ENCODE measurements around the gene USP35. TPM values are rescaled to one million over a fixed set of nuclear protein-coding genes. Genes with fewer than 3 reads are reported as not detected.

USP35 gene
- total RNA-seq, 1 experiment from 2014 or later = 10.6 TPM

DNA sequence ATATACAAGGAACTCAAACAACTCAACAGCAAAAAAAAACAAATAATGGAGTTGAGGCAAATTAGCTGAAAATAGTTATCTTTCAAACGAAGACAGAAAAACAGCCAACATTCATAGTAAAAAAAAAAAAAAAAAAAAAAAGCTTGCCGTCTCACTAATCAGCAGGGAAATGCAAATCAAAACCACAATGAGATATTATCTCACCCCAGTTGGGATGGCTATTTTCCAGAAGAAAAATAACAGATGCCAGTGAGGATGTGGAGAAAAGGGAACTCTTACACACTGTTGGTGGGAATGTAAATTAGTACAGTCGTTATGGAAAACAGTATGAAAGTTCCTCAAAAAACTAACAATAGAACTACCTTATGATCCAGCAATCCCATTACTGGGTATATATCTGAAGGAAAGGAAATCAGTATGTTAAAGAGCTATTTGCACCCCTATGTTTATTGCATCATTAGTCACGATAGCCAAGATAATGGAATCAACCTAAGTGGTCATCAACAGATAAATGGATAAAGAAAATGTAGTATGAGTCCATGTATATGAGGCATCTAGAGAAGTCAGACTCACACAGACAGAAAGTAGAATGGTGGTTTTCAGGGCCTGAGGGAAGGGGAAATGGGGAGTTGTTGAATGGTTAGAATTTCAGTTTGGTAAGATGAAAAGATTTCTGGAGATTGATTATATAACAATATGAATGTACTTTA, 56.0 kb downstream of the USP35 start (continued):
- TF ChIP-seq IRF1 (CRISPR knock-in tag; IDR thresholded peaks at IDR 0.05) (no peak), ZBTB43 (CRISPR knock-in tag; IDR thresholded peaks at IDR 0.05) (no peak), ATF3 (CRISPR knock-in tag; conservative IDR thresholded peaks at IDR 0.05) (no peak), NFYB (CRISPR knock-in tag; conservative IDR thresholded peaks at IDR 0.05; ENCODE audit: low read depth) (no peak), ZNF317 (CRISPR knock-in tag; IDR thresholded peaks at IDR 0.05; ENCODE audit: borderline replicate concordance, low read depth) (no peak), ZNF219 (CRISPR knock-in tag; IDR thresholded peaks at IDR 0.05; ENCODE audit: borderline replicate concordance) (no peak), CBFB (CRISPR knock-in tag; IDR thresholded peaks at IDR 0.05; ENCODE audit: low read depth) (no peak), SP1 (CRISPR knock-in tag; conservative IDR thresholded peaks at IDR 0.05) (no peak), ZNF138 (CRISPR knock-in tag; conservative IDR thresholded peaks at IDR 0.05) (no peak), ZNF416 (CRISPR knock-in tag; IDR thresholded peaks at IDR 0.05) (no peak), MAX (CRISPR knock-in tag; IDR thresholded peaks at IDR 0.05) (no peak), MLX (CRISPR knock-in tag; IDR thresholded peaks at IDR 0.05) (no peak), CREB1 (CRISPR knock-in tag; IDR thresholded peaks at IDR 0.05) (no peak), ZNF671 (CRISPR knock-in tag; IDR thresholded peaks at IDR 0.05) (no peak)

- no peaks in the 10 kb centered on the region for H3K4me1 Mint-ChIP-seq
Measured at GRCh38 chr11:78248191-78248590, 59.5 kb downstream of the USP35 start.

GRCh38 chr11:78248903-78249302, 60.2 kb downstream of the USP35 start:
- Mint-ChIP-seq H3K27ac (no peak overlapping the region), H3K4me1 (no peaks in the 10 kb centered on the region), H3K9me3 (peaks cover 3% of the 10 kb centered on the region; the same call in 1 of the 2 replicates), H3K36me3 (0 out of 2 replicates have a peak, but pooled peaks cover 3% of the 10 kb centered on the region), H3K4me3 (no peak overlapping the region), H3K27me3 (ENCODE audit: low read depth) (no peaks in the 10 kb centered on the region)
- CTCF ChIA-PET = no interaction called here
- ATAC-seq = no peak
- DNase-seq (ENCODE audit: low spot score) = no peak
- no peak for TF ChIP-seq ZBTB43 (CRISPR knock-in tag; IDR thresholded peaks at IDR 0.05)
- no peak for TF ChIP-seq ZNF423 (CRISPR knock-in tag; IDR thresholded peaks at IDR 0.05)
- no peak for TF ChIP-seq HMGXB4 (CRISPR knock-in tag; IDR thresholded peaks at IDR 0.05)
- POLR2A ChIA-PET = interaction anchor here (0.6 kb wide), 1 partner anchor 78 kb away, joined by 3 read pairs; no protein-coding TSS in a partner anchor

More at GRCh38 chr11:78248191-78248590, 59.5 kb downstream of the USP35 start:
- ATAC-seq (no peak), DNase-seq (ENCODE audit: low spot score) (no peak)
- no peak overlapping the region for H3K27ac Mint-ChIP-seq
- CTCF ChIA-PET = no interaction called here
- no peak overlapping the region for H3K4me3 Mint-ChIP-seq
- H3K9me3 Mint-ChIP-seq = peaks cover 3% of the 10 kb centered on the region; the same call in 1 of the 2 replicates
- POLR2A ChIA-PET = no interaction called here
- no peak for TF ChIP-seq ATF3 (CRISPR knock-in tag; conservative IDR thresholded peaks at IDR 0.05)
- TF ChIP-seq, protein P1, sequence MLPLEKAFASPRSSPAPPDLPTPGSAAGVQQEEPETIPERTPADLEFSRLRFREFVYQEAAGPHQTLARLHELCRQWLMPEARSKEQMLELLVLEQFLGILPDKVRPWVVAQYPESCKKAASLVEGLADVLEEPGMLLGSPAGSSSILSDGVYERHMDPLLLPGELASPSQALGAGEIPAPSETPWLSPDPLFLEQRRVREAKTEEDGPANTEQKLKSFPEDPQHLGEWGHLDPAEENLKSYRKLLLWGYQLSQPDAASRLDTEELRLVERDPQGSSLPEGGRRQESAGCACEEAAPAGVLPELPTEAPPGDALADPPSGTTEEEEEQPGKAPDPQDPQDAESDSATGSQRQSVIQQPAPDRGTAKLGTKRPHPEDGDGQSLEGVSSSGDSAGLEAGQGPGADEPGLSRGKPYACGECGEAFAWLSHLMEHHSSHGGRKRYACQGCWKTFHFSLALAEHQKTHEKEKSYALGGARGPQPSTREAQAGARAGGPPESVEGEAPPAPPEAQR (CRISPR knock-in tag; IDR thresholded peaks at IDR 0.05) = no peak
- no peak for TF ChIP-seq SMAD4 (CRISPR knock-in tag; IDR thresholded peaks at IDR 0.05)
- no peak for TF ChIP-seq ELF4 (CRISPR knock-in tag; IDR thresholded peaks at IDR 0.05; ENCODE audit: low read depth)
- H3K36me3 Mint-ChIP-seq = 0 out of 2 replicates have a peak, but pooled peaks cover 3% of the 10 kb centered on the region
- no peaks in the 10 kb centered on the region for H3K27me3 Mint-ChIP-seq (ENCODE audit: low read depth)
